Stimulated activated CD4-positive, alpha-beta T cell treated with anti-CD3 and anti-CD28 coated beads, Interleukin-15, amount 100 ng/mL, for 24 hours (primary cell): ENCODE measurements around the gene HS3ST2.
"Not testable (repeated sequence)": the region's sequence is repeated elsewhere in the genome, so short reads cannot be mapped to it uniquely, and the experiment has no call there.

Source experiments
- DNase-seq: peaks from one replicate; pipeline ENCODE4 v3.0.0-alpha.2; 2020

HS3ST2 gene

GRCh38 chr16:22885951-22886350 is 72.0 kb downstream of the HS3ST2 start:
- DNase-seq: no peak

DNA sequence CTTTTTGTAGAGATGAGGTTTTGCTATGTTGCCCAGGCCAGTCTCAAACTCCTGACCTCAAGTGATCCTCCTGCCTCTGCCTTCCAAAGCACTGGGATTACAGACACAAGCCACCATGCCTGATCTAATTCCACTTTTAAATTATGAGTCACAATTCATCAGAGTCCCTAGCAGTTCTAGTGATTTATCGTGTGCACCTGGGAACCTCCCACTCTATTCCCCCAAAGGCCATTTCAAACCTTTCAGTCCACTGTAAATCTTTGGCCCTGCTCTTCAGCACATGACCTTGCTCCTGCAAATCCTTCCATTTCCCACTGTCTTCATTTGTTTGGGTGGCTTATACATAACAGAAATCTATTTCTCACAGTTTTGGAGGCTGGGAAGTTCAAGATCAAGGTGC is 73.0 kb downstream of the HS3ST2 start:
- no peak for DNase-seq

- no peak for DNase-seq
These were observed 73.5 kb downstream of the HS3ST2 start for GRCh38 chr16:22887445-22887844.

DNA sequence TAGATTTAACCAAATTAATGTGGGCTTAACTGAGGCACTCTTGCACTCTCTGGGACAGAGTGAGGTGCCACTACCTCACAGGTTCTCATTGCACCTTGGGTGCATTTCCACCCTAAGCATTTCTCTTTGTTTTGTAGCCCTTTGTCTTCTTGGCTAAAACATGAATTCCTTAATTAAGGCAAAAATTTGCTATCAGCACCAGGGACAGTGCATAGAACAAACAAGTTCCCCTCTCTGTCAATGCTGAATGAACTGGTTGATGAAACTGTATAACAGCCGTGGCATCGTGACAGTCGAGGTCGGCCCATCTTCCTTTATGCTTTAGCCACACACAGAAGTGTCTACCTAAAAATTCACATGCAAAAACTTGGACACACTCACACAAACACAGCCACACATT is 74.8 kb downstream of the HS3ST2 start:
- DNase-seq: no peak

DNA sequence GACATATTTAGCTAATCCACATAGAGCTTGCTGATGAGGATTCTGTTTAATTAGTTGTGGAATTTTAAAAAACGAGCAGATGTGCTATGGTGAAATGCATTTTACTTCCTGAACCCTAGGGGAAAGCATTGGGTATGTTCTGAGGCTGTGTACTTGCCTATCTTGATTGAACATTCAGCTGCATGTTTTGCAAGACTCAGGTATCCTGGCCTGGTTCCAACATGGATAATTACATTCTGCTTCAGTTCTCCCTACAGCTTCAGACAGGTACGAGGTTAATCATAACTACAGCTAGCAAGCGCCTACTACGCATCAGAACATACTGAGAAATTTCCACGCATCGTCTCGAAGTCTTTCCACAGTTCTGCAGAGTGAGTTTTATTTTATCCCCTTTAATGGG is 77.0 kb downstream of the HS3ST2 start:
- no peak for DNase-seq

- DNase-seq: no peak
These were observed 83.2 kb downstream of the HS3ST2 start for GRCh38 chr16:22897184-22897583.

- DNase-seq: no peak
These were observed 84.2 kb downstream of the HS3ST2 start for GRCh38 chr16:22898131-22898530.

DNA sequence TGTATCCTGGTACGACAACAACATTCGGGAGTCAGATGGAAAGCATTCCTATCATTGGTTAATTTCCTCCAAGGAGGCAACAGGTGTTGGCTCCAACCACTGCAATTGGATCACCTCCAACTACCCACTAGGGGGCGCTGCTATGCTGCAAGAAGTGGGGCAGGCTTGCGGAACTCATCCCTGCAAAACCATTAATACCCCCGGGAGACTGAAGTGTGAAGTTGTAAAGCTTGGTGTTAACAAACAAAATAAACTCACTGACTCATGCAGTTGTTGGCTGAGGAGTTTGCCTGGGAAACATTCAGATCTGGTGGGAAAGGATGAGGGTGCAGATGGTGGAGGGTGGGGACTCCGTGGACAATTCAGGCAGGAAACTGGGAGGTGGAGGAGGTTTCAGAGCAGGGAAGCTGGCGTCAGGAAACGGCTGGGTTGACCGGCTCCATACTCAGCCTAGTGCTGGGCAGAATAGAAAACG is 84.9 kb downstream of the HS3ST2 start:
- peak; percentile 71 for DNase-seq

DNA sequence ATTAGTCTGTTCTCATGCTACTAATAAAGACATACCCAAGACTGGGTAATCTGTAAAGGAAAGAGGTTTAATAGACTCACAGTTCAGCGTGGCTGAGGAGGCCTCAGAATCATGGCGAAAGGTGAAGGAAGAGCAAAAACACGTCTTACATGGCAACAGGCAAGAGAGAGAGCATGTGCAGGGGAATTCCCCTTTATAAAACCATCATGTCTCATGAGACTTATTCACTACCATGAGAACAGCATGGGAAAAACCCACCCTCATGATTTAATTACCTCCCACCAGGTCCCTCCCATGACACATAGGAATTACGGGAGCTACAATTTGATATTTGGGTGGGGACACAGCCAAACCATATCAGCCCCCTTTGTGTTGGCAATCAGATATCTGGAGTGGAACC is 85.6 kb downstream of the HS3ST2 start:
- DNase-seq: not testable (repeated sequence)

DNA sequence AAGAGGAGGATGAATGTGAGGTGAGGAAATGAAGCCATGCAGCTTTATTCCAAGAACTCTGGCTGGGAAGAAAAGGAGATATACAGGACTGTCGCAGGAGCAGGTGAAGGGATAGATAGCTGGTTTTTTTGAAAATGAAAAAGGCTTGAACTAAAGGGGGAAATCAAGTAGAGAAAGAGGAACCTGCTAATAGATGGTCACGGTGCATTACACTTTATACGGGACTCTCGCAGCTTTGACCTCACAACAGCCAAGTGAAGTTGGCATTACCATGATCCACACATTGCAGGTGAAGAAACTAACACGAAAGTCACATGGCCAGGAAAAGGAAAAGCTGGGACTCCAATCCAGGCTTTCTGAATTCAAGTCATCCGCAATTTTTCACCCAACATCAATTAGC is 86.9 kb downstream of the HS3ST2 start:
- no peak for DNase-seq

DNA sequence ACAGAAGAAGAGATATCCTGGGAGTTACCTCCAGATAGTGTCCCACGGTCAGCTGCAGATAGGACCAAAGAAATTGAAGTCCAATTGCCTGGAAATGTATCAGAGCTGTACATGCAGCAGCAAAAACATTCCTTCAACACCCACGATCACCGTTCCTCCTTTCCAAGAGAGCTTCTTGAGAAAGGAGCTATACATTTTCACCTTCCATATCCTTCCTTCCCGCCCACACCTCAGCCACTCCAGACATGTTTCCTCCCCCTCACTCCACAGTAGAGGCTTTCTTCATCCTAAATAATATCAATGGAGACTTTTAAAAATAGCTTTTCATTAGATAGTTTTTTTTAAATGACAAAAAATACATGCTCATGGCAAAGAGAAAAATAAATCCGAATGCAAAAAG is 87.6 kb downstream of the HS3ST2 start:
- DNase-seq: no peak

DNA sequence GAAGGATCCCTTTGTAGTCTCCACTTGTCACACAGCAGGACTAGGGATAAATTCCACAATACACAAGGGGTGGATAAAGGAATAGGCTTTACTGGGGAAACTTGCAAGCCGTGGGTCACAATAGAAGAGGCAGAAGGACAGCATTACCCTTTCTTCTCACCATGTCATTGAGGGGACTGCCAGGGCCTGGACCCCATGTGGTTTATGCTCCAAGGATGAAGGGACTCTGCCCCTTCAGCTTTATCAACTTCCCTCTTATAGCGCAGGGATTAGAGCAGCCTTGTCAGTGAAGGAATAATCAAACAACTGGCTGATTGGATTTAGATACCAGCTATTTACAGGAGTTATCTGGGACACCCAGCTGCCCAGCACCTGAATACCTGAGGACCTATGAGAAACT is 89.8 kb downstream of the HS3ST2 start:
- no peak for DNase-seq

DNA sequence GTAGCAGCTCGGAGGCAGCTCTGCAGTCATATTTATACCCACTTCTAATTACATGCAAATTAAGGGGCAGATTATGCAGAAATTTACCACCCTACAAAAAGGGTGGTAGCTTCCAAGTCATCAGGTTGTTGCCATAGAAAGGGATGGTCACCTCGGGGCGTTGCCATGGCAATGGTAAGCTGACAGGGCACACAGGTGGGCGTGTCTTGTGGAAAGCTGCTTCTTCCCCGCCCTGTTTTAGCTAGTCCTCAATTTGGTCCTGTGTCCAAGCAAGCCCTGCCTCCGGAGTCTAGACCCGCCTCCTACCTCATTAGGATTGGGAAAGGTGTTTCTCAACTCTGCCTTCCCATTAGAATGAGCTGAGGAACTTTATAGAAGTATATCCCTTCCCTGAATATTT is 98.7 kb downstream of the HS3ST2 start:
- DNase-seq: no peak

DNA sequence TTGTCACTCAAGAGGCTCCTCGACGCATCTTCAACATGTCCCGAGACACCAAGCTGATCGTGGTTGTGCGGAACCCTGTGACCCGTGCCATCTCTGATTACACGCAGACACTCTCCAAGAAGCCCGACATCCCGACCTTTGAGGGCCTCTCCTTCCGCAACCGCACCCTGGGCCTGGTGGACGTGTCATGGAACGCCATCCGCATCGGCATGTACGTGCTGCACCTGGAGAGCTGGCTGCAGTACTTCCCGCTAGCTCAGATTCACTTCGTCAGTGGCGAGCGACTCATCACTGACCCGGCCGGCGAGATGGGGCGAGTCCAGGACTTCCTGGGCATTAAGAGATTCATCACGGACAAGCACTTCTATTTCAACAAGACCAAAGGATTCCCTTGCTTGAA is 101.0 kb downstream of the HS3ST2 start:
- no peak for DNase-seq

GRCh38 chr16:22923491-22923890 is 109.5 kb downstream of the HS3ST2 start:
- no peak for DNase-seq

- DNase-seq: no peak
These were observed 110.5 kb downstream of the HS3ST2 start for GRCh38 chr16:22924492-22924891.

DNA sequence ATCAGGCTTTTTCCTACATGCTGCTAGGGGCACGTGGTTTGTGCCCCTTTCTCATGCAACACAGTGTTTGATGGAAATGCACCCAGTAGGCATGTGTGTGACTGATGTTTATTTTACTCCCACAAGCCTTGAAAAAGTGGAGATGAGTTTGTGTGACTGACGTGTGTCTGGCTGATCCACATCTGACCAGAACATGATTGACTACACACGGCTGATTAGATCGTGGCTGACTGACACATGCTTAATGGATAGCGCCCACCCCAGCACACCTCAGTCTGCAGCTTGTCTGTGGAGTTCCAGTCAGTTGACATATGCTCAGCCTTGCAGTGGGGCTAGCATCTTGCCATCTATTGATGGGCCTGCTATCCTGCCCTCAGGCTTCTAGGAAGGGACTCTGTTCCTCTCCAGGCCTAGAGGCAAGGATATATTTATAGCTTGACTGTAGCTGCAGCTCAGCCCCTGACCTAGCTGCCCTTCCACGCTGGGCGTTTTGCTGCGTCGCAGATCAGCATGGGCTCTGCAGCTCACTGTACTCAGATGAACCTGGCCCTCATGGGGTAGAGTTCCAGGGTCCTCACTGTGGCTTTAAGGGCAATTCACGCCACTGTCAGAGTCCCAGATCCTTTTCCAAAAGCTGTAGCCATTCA is 112.3 kb downstream of the HS3ST2 start:
- DNase-seq: no peak

GRCh38 chr16:22927306-22927705 is 113.3 kb downstream of the HS3ST2 start:
- DNase-seq: no peak

DNA sequence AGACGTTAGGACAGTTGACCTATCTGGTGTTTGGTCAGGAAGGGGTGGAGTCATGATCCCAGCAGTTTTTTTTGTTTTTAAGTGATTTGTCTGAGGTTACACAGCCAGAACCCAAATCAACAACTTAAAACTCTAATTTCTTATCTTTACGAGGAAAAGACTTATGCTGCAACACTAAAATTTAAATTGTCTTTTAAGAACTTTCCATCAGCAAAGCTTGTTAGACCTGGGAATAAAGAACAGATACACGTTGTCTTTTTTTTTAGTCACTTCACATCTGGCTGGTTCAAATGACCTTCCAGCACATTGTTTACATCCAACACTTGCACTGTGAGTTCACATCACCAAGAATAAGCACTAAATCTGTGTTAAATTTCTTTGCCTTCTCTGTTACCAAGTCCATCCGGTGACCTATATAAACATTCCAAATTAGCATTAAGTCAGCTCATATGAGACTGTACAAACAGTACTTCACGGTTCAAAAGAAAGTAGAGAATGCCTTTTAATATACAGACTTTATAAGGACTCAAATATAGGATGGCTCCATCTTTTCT is 115.0 kb downstream of the HS3ST2 start:
- no peak for DNase-seq

- no peak for DNase-seq
These were observed 115.5 kb downstream of the HS3ST2 start for GRCh38 chr16:22929461-22929860.

DNA sequence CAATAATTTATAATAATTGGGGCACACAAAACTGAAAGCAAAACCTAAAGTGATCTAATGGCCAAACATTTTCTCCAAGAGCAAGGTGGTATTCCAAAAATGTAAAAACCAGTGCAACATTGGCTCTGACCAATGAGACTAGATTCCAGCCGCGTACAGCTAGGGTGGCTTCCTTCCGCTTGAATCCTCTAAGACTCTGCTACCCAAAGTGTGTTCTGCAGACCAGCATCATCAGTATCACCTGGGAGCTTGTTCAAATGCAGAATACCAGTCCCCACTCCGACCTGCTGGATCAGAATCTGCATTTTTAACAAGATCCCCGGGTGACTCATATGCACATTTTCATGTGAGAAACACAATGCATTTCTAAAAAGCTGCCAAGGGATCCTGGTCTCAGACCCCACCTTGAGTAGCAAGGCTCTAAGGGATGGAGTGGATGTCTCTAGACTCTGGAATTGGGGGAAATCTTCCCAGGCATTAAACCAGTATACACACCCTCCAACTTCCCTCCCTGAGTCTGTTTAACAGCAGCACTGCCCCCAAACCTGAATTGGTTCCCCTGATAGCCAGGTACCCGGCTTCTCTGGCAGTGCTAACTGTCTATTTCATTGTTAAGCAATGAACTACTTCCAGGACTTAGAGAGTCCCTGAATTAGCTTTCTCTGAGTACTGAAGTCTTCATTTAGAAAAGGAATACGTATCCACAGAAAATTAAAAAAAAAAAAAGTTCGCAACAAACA is 118.2 kb downstream of the HS3ST2 start:
- no peak for DNase-seq

GRCh38 chr16:22933173-22933572 is 119.2 kb downstream of the HS3ST2 start:
- no peak for DNase-seq

- DNase-seq: no peak
These were observed 120.8 kb downstream of the HS3ST2 start for GRCh38 chr16:22934786-22935185.

DNA sequence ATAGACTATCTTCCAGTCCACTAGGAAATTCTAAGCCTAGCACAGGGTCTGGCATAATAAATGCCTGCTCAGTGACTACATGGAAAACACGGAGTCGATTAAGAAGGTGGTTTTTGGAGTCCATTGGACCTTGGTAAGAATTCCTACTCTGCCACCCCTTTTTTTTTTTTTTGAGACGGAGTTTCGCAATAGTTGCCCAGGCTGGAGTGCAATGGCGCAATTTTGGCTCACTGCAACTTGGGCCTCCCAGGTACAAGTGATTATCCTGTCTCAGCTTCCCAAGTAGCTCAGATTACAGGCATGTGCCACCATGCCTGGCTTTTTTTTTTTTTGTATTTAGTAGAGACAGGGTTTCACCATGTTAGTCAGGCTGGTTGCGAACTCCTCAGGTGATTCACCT is 123.2 kb downstream of the HS3ST2 start:
- no peak for DNase-seq
